Colonic mucosa (tissue), 4 donors: ENCODE measurements around the gene SOWAHC. TPM values are rescaled to one million over a fixed set of nuclear protein-coding genes. Genes with fewer than 3 reads are reported as not detected.
A peak's percentile ranks its signal among the peaks of the same experiment; 100 is the strongest.

Source experiments
- DNase-seq: peaks from one replicate; pipeline ENCODE4 v3.0.0-alpha.2; 2020
- H3K27ac ChIP-seq: fragments of 200-600 bp; one replicate; pipeline ENCODE4 v1.8.0; 2021
- H3K27me3 ChIP-seq: fragments of 200-600 bp; one replicate; pipeline ENCODE4 v1.8.0; 2021
- H3K36me3 ChIP-seq: fragments of 200-600 bp; one replicate; pipeline ENCODE4 v1.8.0; 2021
- H3K4me1 ChIP-seq: fragments of 200-600 bp; one replicate; pipeline ENCODE4 v1.8.0; 2021; ENCODE audit warnings: mild to moderate bottlenecking
- H3K4me3 ChIP-seq: fragments of 200-600 bp; one replicate; pipeline ENCODE4 v1.8.0; 2021
- H3K9ac ChIP-seq, 2 donors: one replicate each; pipeline ENCODE4 v1.7.0; 2013; ENCODE audit warnings: control low read depth in 2 of 2, low read depth in 2 of 2, low read length in 2 of 2
- H3K9me3 ChIP-seq: fragments of 200-600 bp; one replicate; pipeline ENCODE4 v1.8.0; 2021
- intact Hi-C: fragments of 100-400 bp; cut with DNase I; formaldehyde crosslinking; loops from one replicate; pipeline ENCODE4 v1.14.1; 2022
- total RNA-seq, 2 donors: library from RNA; stranded (reverse); fragmentation: NEBNext Ultra II Directional in 1 of 2; extraction: Animal tissue kit (Norgen Biotek cat#: 25700) in 1 of 2; gene quantifications; one replicate each; pipeline ENCODE4 v1.2.1, GENCODE V29; 2021
- TF ChIP-seq, protein P1 (sequence below): fragments of 200-600 bp; IDR thresholded peaks from one replicate; pipeline ENCODE4 v1.8.0; 2022; ENCODE audit warnings: antibody characterized with exemption, mild to moderate bottlenecking
- donor health status: healthy.
- donor health status: DM: no; HTN: no; CAD: no.
- donor health status: DM: no; HTN: no; CAD: no.

The SOWAHC gene
- total RNA-seq, 2 donors from 2014 or later: 22.1 to 35.7 TPM

- peaks cover 4% of the 10 kb centered on the region for H3K4me1 ChIP-seq
- H3K4me3 ChIP-seq: no peak overlapping the region
- intact Hi-C loops: no loop called here
- H3K36me3 ChIP-seq: no peaks in the 10 kb centered on the region
- H3K27me3 ChIP-seq: no peaks in the 10 kb centered on the region
- TF ChIP-seq, protein P1, sequence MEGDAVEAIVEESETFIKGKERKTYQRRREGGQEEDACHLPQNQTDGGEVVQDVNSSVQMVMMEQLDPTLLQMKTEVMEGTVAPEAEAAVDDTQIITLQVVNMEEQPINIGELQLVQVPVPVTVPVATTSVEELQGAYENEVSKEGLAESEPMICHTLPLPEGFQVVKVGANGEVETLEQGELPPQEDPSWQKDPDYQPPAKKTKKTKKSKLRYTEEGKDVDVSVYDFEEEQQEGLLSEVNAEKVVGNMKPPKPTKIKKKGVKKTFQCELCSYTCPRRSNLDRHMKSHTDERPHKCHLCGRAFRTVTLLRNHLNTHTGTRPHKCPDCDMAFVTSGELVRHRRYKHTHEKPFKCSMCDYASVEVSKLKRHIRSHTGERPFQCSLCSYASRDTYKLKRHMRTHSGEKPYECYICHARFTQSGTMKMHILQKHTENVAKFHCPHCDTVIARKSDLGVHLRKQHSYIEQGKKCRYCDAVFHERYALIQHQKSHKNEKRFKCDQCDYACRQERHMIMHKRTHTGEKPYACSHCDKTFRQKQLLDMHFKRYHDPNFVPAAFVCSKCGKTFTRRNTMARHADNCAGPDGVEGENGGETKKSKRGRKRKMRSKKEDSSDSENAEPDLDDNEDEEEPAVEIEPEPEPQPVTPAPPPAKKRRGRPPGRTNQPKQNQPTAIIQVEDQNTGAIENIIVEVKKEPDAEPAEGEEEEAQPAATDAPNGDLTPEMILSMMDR: no peak
- DNase-seq: no peak
- peak overlapping the region; percentile 60 for H3K27ac ChIP-seq
- peak overlapping the region; percentile 24 to 67 for H3K9ac ChIP-seq
- H3K9me3 ChIP-seq: no peaks in the 10 kb centered on the region
Observed at GRCh38 chr2:109645412-109646184, 31.4 kb downstream of the SOWAHC start.

GRCh38 chr2:109646961-109647360 is 32.8 kb downstream of the SOWAHC start:
- Histone ChIP-seq H3K27me3 (no peaks in the 10 kb centered on the region), H3K27ac (no peak overlapping the region), H3K9me3 (no peaks in the 10 kb centered on the region), H3K4me3 (no peak overlapping the region), H3K9ac (no peak overlapping the region), H3K4me1 (peaks cover 4% of the 10 kb centered on the region), H3K36me3 (no peaks in the 10 kb centered on the region)
- intact Hi-C loops: no loop called here
- TF ChIP-seq, protein P1: no peak
- DNase-seq: no peak

- intact Hi-C loops: no loop called here
- TF ChIP-seq, protein P1: no peak
- H3K9ac ChIP-seq: no peak overlapping the region
- H3K9me3 ChIP-seq: no peaks in the 10 kb centered on the region
- DNase-seq: no peak
- H3K4me1 ChIP-seq: peaks cover 4% of the 10 kb centered on the region
- no peaks in the 10 kb centered on the region for H3K36me3 ChIP-seq
- H3K27ac ChIP-seq: no peak overlapping the region
- H3K27me3 ChIP-seq: no peaks in the 10 kb centered on the region
- no peak overlapping the region for H3K4me3 ChIP-seq
Observed at GRCh38 chr2:109647636-109648035, 33.5 kb downstream of the SOWAHC start.

DNA sequence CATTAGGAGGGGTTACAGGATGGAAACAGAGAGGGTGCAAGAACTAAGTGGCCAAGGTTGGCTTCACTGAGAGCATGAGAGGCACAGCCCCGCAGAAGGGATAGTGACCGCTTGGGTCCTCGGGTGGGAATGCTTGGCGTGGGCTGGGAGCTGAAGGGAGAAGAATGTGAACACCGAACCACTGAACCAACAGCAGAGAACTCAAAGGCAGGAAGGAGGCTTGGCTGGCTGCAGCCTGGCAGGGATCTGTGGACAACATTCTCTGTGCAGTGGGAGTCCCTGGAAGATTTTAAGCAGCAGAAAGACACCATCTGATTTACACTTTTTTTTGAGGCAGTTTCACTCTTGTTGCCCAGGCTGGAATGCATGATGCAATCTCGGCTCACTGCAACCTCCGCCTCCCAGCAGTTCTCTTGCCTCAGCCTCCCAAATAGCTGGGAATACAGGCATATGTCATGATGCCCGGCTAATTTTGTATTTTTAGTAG is 33.9 kb downstream of the SOWAHC start:
- peaks cover 4% of the 10 kb centered on the region for H3K4me1 ChIP-seq
- intact Hi-C loops: no loop called here
- no peak for DNase-seq
- no peak overlapping the region for H3K27ac ChIP-seq
- TF ChIP-seq, protein P1: no peak
- H3K36me3 ChIP-seq: no peaks in the 10 kb centered on the region
- H3K9ac ChIP-seq: no peak overlapping the region
- no peaks in the 10 kb centered on the region for H3K27me3 ChIP-seq
- H3K4me3 ChIP-seq: no peak overlapping the region
- no peaks in the 10 kb centered on the region for H3K9me3 ChIP-seq

DNA sequence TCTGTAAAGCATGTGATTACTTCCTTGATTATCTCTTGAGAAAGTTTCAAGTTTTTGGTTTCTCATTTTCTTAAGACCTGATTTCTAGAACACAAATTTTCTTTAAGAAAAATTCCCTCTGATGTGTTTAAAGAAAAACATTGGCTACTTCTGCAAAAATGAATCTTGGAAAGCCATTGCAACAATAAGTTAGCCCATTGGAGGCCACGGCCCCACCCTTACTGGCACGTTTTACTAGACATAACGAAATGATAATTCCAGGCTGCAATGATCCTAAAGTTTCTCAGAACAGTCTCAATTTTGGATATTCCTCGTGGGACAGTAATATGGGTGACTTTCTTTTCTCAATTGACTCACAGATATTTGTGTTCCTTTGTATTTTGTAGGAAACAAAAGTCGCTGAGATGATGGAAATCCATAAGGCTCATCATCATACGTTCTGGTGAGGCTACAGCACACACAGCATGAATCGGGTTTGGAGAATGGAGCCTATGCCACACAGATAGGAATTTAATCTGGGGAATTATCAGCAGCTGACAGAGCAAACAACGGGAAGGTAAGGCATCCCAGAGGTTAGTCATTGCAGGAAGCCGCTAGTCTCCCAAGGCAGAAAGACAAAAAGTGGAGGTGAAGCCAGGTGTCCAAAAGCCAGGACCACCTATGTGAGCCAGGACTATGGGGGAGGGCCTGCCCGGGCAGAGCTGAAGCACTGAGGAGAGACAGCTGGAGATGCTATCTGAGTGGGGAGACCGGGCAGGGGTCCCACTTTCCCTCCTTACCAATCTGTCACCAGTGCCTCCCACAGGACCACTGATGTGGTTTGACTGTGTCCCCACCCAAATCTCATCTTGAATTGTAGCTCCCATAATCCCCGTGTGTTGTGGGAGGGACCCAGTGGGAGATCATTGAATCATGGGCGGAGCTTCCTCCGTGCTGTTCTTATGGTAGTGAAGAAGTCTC is 35.9 kb downstream of the SOWAHC start:
- Histone ChIP-seq H3K27me3 (no peaks in the 10 kb centered on the region), H3K36me3 (no peaks in the 10 kb centered on the region), H3K4me1 (no peaks in the 10 kb centered on the region), H3K9ac (no peak overlapping the region), H3K27ac (no peak overlapping the region), H3K4me3 (no peak overlapping the region), H3K9me3 (no peaks in the 10 kb centered on the region)
- intact Hi-C loops: no loop called here
- DNase-seq: no peak
- TF ChIP-seq, protein P1: no peak
